Gastrocnemius medialis (tissue), 4 donors: ENCODE results near the gene VWA3B. TPM values are rescaled to one million over a fixed set of nuclear protein-coding genes. Genes with fewer than 3 reads are reported as not detected.
"Not testable (repeated sequence)": the region's sequence is repeated elsewhere in the genome, so short reads cannot be mapped to it uniquely, and the experiment has no call there.

Experiments
- ATAC-seq, 2 donors: fragments of 150-250 bp; one replicate each; pipeline ENCODE4 v1.9.1; 2016
- DNase-seq, 2 donors: peaks; one replicate each; pipeline ENCODE4 v3.0.0-alpha.2; 2019
- H3K27ac ChIP-seq, 4 donors: fragments of 200-600 bp; sonication (generic); 1 replicate in 1 of 4; 2 replicates in 3 of 4; pipeline ENCODE4 v1.5.1; 2016 to 2018; ENCODE audit warnings: mild to moderate bottlenecking in 2 of 4, moderate library complexity in 1 of 4
- H3K27me3 ChIP-seq, 3 donors: fragments of 200-600 bp; sonication (generic) in 2 of 3; 1 replicate in 1 of 3; 2 replicates in 2 of 3; pipeline versions ENCODE4 v1.5.1 to v1.6.0; 2016 to 2019; ENCODE audit warnings: mild to moderate bottlenecking in 1 of 3, moderate library complexity in 1 of 3
- H3K36me3 ChIP-seq, 2 donors: fragments of 200-600 bp; sonication (generic) in 1 of 2; one replicate each; pipeline ENCODE4 v1.5.1; 2017 to 2018
- H3K4me1 ChIP-seq, 2 donors: fragments of 200-600 bp; sonication (generic) in 1 of 2; one replicate each; pipeline ENCODE4 v1.5.1; 2016 to 2017; ENCODE audit warnings: mild to moderate bottlenecking in 2 of 2
- H3K4me3 ChIP-seq, 4 donors: fragments of 200-600 bp; sonication (generic) in 3 of 4; 1 replicate in 1 of 4; 2 replicates in 3 of 4; pipeline ENCODE4 v1.5.1; 2016 to 2019; ENCODE audit warnings: mild to moderate bottlenecking in 2 of 4
- H3K9me3 ChIP-seq, 3 donors: fragments of 200-600 bp; sonication (generic) in 2 of 3; 1 replicate in 1 of 3; 2 replicates in 2 of 3; pipeline ENCODE4 v1.5.1; 2016 to 2019
- CTCF ChIP-seq, 5 experiments: fragments of 450-650 bp in 3 of 5; fragments of 200-600 bp in 2 of 5; sonication (generic) in 2 of 5; IDR thresholded peaks in 4 of 5; conservative IDR thresholded peaks in 1 of 5; 1 replicate in 4 of 5; 2 replicates in 1 of 5; pipeline ENCODE4 v1.5.1; 2016 to 2019; ENCODE audit warnings: antibody characterized with exemption in 5 of 5, mild to moderate bottlenecking in 3 of 5, moderate library complexity in 3 of 5
- POLR2A ChIP-seq, 2 donors: fragments of 450-650 bp; IDR thresholded peaks; one replicate each; pipeline ENCODE4 v1.6.1; 2017; ENCODE audit warnings: antibody characterized with exemption in 2 of 2, mild to moderate bottlenecking in 2 of 2, moderate library complexity in 2 of 2
- in situ Hi-C, 4 donors: fragments of 200-750 bp; cut with MboI; loops; one replicate each; pipeline versions ENCODE4 v1.15.0 to v1.8.0; 2017; ENCODE audit warnings: low sequenced_read_pairs in 4 of 4
- intact Hi-C: fragments of 100-400 bp; cut with DNase I; formaldehyde crosslinking; loops from one replicate; pipeline ENCODE4 v1.15.1; 2023; ENCODE audit warnings: low total_unique reads
- total RNA-seq, 4 donors: library from RNA; depleted of rRNA; stranded (reverse); fragments of >200 nt; gene quantifications; one replicate each; pipeline versions ENCODE4 v1.1.0 to v1.2.3, GENCODE V29; 2016

VWA3B gene
- total RNA-seq, 4 donors from 2014 or later: not detected

DNA sequence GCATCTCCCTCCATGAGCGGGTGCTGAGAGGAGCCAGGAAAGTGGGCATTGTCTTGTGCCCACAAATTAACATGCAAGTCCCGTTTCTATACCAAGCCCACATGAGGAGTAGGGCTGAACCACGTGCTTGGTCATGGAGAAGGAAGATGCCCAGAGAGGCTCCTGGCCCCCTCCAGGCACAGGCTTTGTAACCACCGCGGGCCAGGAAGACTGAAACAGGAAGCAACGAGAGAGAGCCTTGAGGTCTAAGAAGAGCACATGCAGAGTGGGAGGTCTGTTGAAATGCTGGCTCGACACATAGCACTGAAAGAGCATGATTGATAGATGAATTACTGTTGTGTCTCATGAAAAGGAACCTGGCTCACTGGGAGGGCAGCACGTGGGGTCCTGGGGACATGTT lies 36.3 kb downstream of the VWA3B start:
- Histone ChIP-seq H3K4me1 (no peaks in the 10 kb centered on the region), H3K27ac (no peak overlapping the region), H3K27me3 (no peaks in the 10 kb centered on the region), H3K9me3 (no peaks in the 10 kb centered on the region), H3K36me3 (no peaks in the 10 kb centered on the region), H3K4me3 (no peak overlapping the region)
- DNase-seq: no peak
- in situ Hi-C loops (no loop called here), intact Hi-C loops (no loop called here)
- no peak for ATAC-seq
- TF ChIP-seq CTCF (IDR thresholded peaks at IDR 0.05 in 4 of 5, conservative IDR thresholded peaks at IDR 0.05 in 1 of 5) (no peak), POLR2A (IDR thresholded peaks at IDR 0.05) (no peak)

GRCh38 chr2:98126061-98126460 lies 39.1 kb downstream of the VWA3B start:
- intact Hi-C loops: no loop called here

GRCh38 chr2:98127229-98127989 lies 40.4 kb downstream of the VWA3B start:
- TF ChIP-seq POLR2A (IDR thresholded peaks at IDR 0.05): no peak
- no peak for TF ChIP-seq CTCF (IDR thresholded peaks at IDR 0.05 in 4 of 5, conservative IDR thresholded peaks at IDR 0.05 in 1 of 5)
- Histone ChIP-seq H3K9me3 (no peaks in the 10 kb centered on the region), H3K4me1 (no peaks in the 10 kb centered on the region), H3K27ac (no peak overlapping the region), H3K36me3 (no peaks in the 10 kb centered on the region), H3K27me3 (no peaks in the 10 kb centered on the region), H3K4me3 (no peak overlapping the region)
- ATAC-seq (no peak), DNase-seq (no peak)
- intact Hi-C loops: no loop called here
- in situ Hi-C loops: no loop called here

More at GRCh38 chr2:98126061-98126460, 39.1 kb downstream of the VWA3B start:
- in situ Hi-C loops: no loop called here
- no peak for DNase-seq
- Histone ChIP-seq H3K4me1 (no peaks in the 10 kb centered on the region), H3K9me3 (no peaks in the 10 kb centered on the region), H3K4me3 (no peak overlapping the region), H3K36me3 (no peaks in the 10 kb centered on the region), H3K27ac (no peak overlapping the region), H3K27me3 (no peaks in the 10 kb centered on the region)
- ATAC-seq: no peak
- TF ChIP-seq CTCF (IDR thresholded peaks at IDR 0.05 in 4 of 5, conservative IDR thresholded peaks at IDR 0.05 in 1 of 5): no peak
- no peak for TF ChIP-seq POLR2A (IDR thresholded peaks at IDR 0.05)

- Histone ChIP-seq H3K36me3 (no peaks in the 10 kb centered on the region), H3K9me3 (no peaks in the 10 kb centered on the region), H3K4me1 (peaks cover 0 to 2% of the 10 kb centered on the region in 2 donors), H3K4me3 (no peak overlapping the region), H3K27me3 (no peaks in the 10 kb centered on the region), H3K27ac (no peak overlapping the region)
- TF ChIP-seq POLR2A (IDR thresholded peaks at IDR 0.05) (no peak), CTCF (IDR thresholded peaks at IDR 0.05 in 4 of 5, conservative IDR thresholded peaks at IDR 0.05 in 1 of 5) (no peak)
- ATAC-seq (no peak), DNase-seq (no peak)
- intact Hi-C loops: no loop called here
- in situ Hi-C loops: no loop called here
Observed at GRCh38 chr2:98128556-98129109, 41.7 kb downstream of the VWA3B start.

DNA sequence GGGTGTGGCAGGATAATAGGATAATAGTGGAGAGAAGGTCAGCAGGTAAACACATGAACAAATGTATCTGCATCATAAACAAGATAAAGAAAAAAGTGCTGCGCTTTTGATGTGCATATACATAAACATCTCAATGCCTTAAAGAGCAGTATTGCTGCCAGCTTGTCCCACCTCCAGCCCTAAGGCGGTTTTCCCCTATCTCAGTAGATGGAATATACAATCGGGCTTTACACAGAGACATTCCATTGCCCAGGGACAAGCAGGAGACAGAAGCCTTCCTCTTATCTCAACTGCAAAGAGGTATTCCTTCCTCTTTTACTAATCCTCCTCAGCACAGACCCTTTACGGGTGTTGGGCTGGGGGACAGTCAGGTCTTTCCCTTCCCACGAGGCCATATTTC lies 43.1 kb downstream of the VWA3B start:
- H3K4me1 ChIP-seq: peaks cover 12 to 16% of the 10 kb centered on the region in 2 donors
- H3K9me3 ChIP-seq, H3K4me3 ChIP-seq, in situ Hi-C loops, DNase-seq, ATAC-seq, H3K27me3 ChIP-seq, H3K27ac ChIP-seq, H3K36me3 ChIP-seq: not testable (repeated sequence)
- intact Hi-C loops: loop anchor here (5.0 kb wide), 1 partner anchor 43 kb away; the partner anchor contains the start of gene VWA3B
